Measurements from ENCODE around the gene PTMS.
A peak's percentile ranks its signal among the peaks of the same experiment; 100 is the strongest.

PTMS gene

GRCh38 chr12:6772726-6773589 lies 6.8 kb downstream of the PTMS start:
- no peak for DNase-seq

GRCh38 chr12:6773590-6774351 lies 7.6 kb downstream of the PTMS start:
- DNase-seq: no peak

GRCh38 chr12:6774499-6775062 lies 8.4 kb downstream of the PTMS start:
- no peak for DNase-seq

- no peak for DNase-seq
Observed at GRCh38 chr12:6775185-6776174, 9.3 kb downstream of the PTMS start.

DNA sequence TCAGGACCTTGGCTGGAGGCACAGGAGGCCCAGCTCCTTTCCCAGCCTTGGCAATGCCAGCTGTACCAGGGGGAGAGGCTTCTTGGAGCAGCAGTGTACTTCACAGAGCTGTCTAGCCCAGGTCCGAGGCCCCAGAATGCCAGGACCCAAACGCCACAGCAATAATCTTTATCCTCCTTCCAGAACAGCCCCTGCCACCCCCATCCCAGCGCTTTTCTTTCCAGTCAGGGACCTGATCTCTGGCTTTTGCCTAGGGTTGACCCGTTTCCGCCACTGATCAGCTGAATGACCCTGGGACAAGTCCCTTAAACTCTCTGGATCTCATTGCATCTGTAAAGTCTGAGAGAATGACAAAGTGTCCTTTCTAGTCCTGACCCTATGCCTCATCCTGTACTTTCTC lies 11.2 kb downstream of the PTMS start:
- no peak for DNase-seq

DNA sequence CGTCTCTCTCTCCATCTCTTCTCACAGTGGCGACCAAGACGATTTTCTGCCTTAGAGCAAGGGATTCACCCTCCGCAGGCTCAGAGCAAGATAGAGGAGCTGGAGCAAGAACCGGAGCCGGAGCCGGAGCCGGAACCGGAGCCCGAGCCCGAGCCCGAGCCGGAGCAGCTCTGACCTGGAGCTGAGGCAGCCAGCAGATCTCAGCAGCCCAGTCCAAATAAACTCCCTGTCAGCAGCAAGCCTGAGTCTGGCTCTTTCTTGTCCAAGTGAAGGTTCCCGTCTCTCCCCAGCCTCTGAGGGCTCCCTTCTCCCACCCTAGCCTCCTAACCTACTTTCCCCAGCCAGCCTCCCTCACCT lies 12.0 kb downstream of the PTMS start:
- DNase-seq: no peak

DNA sequence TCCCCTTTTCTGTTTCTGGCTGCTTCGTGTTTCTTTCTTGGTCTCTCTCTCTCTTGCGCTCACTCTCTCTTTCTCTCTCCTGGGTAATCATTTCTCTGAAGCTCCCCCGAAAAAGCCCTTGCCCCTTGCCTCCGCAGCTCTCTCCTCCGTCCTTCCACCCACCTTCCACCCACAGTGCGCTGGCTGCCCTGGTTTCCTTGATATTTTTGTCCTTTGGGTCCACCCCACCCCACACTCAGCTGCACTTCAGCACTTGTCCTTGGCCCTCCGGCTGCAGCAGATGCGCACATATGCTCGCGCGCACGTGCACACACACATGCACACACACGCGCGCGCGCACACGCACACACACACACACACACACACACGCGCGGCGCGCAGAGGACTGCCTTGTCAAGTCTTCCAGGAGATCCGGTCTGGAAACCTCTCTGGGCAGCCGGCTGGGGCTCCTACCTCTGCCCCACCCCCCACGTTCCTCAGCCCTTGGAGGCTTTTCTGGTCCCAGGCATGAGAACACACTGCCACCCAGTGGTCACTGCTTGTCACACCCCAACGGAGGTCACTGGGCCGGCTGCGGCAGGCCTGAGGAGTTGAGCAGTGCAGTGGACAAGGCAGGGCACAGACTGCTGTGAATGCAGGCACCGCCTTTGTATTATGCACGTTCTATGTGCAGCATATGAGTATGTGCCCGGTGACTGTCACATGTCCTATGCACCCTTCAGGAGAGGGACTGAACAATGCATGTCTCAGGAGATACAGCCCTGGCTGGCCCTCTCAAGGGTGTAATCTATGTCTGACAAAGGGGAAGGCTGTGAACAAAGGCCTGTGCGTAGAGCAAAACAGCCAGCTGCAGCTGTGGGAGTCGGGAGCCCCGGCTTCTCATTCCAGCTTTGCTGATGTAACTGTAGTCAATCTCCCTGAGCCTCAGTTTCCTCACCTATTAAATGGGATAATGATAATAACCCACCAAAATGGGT lies 12.7 kb downstream of the PTMS start:
- DNase-seq: peak; percentile 55

DNA sequence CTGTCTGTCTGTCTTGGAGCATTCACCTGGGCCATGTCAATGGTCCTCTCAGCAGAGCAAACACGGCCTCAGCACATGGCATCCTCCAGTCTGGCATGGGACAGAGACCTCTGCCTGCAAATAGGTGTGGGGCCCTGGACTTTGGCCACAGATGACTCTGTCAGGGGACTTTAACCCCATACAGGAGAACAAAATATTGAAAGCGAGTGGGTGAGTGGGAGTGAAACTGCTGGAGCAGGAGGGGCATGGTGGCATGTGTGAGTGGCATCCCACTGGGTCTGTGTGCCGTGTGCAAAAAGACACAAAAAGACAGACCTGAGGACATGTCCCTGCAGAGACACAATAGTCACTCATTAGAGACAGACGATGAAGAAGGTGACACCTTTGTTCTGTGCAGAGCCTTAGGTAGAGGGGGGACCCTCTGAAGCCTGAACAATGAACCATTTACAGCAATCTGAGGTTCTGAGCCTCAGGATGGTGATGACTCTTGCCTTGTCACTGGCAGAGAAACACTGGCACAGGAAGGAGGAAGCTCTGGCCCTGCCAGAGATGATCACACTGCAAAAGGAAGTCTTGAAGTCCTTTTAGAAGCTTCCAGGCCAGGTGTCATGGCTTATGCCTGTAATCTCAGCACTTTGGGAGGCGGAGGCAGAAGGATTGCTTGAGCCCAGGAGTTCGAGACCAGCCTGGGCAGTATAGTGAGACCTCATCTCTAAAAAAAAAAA lies 13.7 kb downstream of the PTMS start:
- DNase-seq: no peak

DNA sequence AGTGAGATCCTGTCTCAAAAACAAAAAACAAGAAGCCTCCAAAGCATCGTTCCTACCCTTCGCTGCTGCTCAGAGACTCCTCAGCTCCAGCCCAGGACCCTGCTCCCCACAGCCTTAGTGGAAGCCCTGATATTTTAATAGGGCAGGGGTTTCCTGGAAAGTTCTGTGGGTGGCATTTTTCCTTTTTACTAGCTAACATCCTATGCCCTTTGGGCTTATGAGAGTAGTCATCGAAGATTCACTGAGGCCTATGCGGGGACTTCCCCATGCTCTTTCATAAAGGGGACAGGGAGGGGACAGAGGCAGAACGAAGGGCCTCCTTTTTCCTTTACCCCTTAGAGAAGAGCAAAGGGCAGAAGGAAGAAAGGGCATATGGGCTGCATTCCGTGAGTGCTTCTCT lies 14.4 kb downstream of the PTMS start:
- DNase-seq: no peak

- DNase-seq: no peak
Observed at GRCh38 chr12:6782119-6782518, 16.0 kb downstream of the PTMS start.

GRCh38 chr12:6782850-6783566 lies 16.8 kb downstream of the PTMS start:
- no peak for DNase-seq

GRCh38 chr12:6783828-6784227 lies 17.7 kb downstream of the PTMS start:
- DNase-seq: no peak

GRCh38 chr12:6784296-6784695 lies 18.1 kb downstream of the PTMS start:
- no peak for DNase-seq

- no peak for DNase-seq
Observed at GRCh38 chr12:6784761-6785160, 18.6 kb downstream of the PTMS start.

DNA sequence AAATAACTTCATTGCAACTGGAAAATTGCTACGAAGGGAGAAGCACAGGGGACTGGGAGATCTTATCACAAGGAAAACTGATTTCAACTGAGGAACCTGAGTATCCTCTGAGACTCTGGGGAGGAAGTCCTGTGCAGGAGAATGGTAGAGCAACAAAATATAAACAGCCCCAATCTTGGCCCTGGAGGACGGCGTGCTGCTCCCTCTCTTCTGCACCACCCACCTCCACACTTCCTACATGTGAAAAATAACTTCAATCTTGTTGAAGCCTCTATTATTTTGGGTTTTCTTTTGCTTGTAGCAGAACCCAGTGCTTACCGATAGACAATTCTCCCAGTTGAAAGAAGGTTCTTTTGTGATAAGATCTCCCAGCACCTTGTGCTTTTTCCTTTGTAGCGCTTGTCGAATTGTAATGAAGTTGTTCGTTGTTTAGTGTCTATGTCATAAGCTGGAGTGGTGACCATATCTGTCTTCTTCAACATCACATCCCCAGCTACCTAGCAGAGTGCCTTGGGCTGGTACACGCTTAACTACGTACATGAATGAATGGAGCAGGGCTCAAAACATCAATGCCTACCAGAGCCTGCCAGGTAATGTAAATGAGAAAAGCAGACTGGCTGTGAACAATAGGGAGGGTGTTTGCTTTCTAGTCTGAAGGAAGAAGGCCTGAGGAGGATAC lies 20.4 kb downstream of the PTMS start:
- DNase-seq: no peak

- no peak for DNase-seq
Observed at GRCh38 chr12:6787309-6787708, 21.1 kb downstream of the PTMS start.

DNA sequence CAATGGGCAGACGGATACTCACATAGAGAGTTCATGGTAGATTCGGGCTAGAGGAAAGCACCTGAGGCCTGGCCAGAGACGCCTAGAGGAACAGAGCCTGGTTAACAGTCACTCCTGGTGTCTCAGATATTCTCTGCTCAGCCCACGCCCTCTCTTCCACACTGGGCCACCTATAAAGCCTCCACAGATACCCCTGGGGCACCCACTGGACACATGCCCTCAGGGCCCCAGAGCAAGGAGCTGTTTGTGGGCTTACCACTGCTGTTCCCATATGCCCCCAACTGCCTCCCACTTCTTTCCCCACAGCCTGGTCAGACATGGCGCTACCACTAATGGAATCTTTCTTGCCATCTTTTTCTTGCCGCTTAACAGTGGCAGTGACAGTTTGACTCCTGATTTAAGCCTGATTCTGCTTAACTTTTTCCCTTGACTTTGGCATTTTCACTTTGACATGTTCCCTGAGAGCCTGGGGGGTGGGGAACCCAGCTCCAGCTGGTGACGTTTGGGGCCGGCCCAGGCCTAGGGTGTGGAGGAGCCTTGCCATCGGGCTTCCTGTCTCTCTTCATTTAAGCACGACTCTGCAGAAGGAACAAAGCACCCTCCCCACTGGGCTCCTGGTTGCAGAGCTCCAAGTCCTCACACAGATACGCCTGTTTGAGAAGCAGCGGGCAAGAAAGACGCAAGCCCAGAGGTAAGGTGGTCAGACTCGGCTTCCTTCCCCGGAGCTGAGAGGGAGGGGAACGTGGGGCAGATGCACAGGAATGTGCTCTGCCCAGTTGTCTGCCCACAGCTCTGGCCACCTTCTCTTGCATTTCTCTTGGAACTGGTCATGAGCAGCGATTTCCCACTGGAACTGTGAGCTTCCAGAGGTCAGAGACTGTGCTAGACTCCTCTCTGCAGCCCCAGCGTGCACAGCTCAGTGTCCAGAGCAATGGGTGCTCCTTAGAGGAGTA lies 23.1 kb downstream of the PTMS start, which contains the start of gene CD4:
Gene CD4 (plus strand): TSS at position 557 of the 953 bp plus-strand sequence. CDS start 10,611 bp downstream, outside the sequence.
- no peak for DNase-seq

DNA sequence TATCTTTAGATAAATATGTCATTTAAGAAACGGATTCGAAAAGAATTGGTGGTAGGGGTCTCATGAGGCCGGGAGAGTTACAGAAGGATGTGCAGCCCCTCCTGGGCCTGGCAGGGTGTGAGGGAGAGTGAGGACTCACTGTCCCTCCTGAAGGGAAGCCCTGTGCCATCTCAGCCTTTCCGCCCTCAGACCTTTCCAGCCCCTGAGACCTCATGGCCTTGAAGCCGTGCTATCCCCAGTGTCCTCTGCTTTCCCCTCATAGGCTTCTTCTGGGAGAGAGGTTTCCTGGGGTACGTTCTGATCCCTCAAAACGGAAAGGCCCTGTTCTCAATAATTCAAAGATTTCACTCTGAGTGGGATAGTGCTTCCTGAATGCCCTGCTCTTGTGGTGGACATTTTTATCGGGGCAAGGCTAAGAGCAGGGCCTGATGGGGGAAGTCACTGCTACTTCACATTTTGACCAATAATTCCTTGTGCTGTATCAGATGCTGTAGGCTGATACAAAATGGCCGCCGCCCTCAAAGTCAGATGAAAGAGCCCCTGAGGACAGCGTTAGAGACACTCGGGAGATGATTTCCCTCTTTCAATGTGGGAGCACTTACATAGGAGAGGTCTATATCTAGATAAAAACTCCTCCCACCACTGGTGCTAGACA lies 24.5 kb downstream of the PTMS start:
- no peak for DNase-seq

Data from NCI-H2081 treated with DMSO at 0.1 percent for 48 hours (cell line).